HG02623 (cell line): ENCODE data around the gene CLIC6.
"Not testable (repeated sequence)": the region's sequence is repeated elsewhere in the genome, so short reads cannot be mapped to it uniquely, and the experiment has no call there.

Experiments
- ATAC-seq: cut with Tn5 transposase; IDR thresholded peaks from one replicate; pipeline ENCODE4 v1.9.1; 2021; ENCODE audit warnings: moderate library complexity; ENCODE audit not compliant: unreplicated experiment

The CLIC6 gene

DNA sequence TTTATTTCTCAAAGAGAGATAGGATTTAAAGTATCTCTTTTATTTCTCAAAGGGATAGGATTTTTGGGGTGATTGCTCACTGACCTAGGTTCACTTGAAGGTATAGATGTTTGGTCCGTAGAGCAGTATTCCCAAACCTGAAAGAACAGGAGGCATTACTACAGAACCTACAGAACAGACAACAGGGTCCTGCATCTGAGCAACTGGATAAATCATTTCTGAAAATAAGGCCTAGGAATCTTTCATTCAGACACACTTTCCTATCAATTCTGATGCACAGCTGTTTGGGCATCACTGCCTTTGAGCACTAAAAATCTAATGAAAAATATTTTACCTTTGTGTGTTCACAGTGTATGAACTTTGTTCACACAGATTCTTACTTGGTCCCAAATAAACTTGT is 17.2 kb upstream of the CLIC6 start:
- no peak for ATAC-seq

DNA sequence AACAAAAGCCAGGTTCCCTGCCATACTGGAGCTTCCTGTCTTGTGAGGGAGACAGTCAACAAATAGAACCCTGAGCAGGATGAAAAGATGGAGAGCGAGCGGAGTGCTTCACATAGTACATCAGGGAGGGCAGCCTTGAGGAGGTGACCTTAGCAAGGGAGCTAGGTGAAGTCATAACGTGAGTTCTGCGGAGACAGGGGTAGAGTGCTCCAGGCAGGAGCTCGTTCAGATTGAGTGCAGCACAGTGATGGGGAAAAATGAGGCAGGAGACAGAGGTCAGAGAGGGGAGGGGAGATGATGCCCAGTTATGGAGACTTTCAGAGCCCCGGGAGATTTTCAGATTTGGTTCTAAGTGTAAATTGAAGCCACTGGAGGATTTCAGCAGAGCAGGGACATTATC is 15.3 kb upstream of the CLIC6 start:
- ATAC-seq: no peak

DNA sequence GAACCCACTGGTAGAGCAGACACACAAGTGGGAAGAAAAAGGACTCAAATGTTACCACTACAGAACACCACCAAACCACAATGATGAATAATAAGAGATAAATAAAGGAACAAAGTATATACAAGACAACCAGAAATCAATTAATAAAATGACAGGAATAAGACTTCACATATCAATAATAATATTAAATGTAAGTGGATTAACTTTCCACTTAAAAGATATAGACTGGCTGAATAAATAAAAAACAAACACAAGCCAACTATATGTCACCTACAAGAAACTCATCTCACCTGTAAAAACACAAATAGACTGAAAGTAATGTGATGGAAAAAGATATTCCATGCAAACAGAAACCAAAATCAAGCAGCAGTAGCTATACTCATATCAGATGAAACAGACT is 6.9 kb upstream of the CLIC6 start:
- ATAC-seq: no peak

DNA sequence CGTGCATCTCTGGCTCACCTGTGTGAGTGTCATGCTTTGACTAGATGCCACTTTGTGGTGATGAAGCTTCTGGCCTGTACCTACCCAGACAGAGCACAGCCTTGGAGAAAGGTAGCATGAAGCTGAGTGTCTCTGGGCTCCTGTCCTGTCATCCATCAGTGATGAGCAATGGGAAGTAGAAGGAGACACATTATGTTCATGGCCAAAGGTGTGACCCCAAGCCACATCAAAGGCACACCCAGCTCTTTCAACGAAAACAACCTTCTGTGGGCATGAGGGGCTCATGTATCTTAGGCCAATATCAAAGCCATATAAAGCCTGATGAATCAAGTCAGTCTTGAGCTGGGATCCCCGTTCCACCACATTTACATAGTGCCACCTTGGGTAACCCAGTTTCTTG is 1.0 kb upstream of the CLIC6 start:
- no peak for ATAC-seq

DNA sequence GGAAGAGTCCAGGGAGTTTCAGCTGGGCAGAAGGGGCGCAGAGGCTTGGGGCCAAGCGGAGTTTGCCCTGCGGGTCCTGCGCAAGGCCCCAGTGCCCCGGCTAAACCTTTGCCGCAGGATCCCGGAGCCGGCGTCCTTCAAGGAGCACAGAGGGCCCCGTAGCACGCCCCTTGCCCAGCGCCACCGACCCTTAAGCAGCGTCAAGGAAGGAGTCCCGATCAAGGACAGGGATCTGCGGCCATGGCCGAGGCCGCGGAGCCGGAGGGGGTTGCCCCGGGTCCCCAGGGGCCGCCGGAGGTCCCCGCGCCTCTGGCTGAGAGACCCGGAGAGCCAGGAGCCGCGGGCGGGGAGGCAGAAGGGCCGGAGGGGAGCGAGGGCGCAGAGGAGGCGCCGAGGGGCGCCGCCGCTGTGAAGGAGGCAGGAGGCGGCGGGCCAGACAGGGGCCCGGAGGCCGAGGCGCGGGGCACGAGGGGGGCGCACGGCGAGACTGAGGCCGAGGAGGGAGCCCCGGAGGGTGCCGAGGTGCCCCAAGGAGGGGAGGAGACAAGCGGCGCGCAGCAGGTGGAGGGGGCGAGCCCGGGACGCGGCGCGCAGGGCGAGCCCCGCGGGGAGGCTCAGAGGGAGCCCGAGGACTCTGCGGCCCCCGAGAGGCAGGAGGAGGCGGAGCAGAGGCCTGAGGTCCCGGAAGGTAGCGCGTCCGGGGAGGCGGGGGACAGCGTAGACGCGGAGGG is 520 bp downstream of the CLIC6 start:
- peak; percentile 39 for ATAC-seq

DNA sequence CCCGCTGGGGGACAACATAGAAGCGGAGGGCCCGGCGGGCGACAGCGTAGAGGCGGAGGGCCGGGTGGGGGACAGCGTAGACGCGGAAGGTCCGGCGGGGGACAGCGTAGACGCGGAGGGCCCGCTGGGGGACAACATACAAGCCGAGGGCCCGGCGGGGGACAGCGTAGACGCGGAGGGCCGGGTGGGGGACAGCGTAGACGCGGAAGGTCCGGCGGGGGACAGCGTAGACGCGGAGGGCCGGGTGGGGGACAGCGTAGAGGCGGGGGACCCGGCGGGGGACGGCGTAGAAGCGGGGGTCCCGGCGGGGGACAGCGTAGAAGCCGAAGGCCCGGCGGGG is 1.1 kb downstream of the CLIC6 start:
- not testable (repeated sequence) for ATAC-seq

DNA sequence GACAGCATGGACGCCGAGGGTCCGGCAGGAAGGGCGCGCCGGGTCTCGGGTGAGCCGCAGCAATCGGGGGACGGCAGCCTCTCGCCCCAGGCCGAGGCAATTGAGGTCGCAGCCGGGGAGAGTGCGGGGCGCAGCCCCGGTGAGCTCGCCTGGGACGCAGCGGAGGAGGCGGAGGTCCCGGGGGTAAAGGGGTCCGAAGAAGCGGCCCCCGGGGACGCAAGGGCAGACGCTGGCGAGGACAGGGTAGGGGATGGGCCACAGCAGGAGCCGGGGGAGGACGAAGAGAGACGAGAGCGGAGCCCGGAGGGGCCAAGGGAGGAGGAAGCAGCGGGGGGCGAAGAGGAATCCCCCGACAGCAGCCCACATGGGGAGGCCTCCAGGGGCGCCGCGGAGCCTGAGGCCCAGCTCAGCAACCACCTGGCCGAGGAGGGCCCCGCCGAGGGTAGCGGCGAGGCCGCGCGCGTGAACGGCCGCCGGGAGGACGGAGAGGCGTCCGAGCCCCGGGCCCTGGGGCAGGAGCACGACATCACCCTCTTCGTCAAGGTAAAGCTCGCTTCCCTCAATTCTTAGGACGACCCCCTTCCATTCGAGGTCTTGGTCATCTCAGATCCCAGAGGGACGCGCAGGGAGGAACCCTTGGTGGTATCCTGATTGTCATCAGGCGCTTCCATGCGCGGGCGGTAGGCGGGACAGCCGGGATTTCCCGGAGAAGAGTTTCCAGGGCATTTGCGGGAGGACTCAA is 1.6 kb downstream of the CLIC6 start:
- ATAC-seq: no peak

DNA sequence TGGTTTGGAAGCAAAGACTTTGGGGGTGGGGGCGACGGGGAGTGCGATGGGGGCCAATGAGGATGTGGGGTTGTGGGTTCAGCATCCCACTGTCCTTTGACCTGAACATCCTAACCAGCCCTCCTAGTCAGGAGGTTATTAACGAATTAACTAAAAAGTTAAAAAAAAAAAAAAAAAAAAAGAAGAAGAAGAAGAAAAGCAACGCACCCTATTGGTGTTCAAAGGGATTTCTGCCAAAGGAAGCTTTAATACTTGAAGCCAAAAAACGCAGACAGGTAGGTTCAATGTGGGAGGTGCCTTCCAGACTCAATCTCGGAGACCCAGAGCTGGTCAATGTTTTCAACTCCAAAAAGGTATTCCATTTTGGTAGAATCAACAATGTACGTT is 2.2 kb downstream of the CLIC6 start:
- ATAC-seq: no peak

DNA sequence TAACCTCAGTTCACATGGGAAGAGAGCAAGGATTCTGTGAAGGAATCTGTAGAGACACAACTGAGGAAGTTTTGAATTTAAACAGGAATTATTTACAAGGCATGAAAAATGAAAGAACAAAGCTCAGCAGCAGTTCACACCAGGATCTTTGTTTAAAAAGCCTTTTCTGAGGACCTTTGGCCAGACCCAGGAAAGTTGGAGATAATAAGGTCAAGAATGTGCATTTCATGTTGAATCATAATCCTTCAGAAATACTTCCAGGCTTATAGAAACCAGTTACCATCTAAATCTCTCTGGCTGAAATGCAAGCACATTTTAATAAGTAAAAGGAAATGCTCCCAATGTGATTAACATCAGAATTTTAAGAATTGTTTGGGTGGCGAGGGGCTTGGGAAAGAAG is 2.7 kb downstream of the CLIC6 start:
- no peak for ATAC-seq

DNA sequence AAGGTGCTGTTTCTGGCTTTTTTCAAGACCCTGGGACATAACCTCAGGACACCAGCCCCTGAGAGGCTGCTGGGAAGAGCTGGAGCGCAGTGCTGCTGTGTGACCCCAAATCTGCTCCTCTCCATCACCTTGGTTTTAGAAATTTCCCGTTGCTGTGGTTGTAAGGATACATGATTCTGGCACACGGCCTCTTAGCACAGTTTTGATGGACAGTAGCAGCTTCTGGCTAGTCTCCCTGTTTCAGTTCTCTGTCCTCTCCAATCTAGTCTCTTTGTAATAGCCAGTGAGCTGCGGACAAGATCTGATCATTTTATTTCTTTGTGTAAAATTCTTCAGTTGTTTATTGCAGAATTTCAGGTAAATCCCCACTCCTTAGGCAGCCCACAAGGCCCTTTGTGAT is 3.1 kb downstream of the CLIC6 start:
- no peak for ATAC-seq

DNA sequence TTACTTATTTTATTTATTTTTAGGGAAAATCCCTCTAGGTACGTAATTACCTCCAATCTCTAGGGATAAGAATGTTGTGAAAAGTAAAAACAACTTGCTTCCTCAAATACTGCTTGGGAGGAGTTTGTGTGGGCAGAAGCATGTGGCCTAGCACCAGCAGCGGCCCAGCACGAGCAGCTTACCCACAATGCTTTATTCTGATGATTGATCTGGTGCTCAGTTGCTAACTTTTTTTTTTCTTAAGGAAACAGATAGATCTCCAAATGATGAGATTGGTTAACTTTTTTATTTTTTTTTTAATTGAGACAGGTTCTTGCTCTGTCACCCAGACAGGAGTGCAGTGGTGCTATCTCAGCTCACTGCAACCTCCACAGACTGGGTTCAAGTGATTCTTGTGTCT is 4.2 kb downstream of the CLIC6 start:
- ATAC-seq: no peak

DNA sequence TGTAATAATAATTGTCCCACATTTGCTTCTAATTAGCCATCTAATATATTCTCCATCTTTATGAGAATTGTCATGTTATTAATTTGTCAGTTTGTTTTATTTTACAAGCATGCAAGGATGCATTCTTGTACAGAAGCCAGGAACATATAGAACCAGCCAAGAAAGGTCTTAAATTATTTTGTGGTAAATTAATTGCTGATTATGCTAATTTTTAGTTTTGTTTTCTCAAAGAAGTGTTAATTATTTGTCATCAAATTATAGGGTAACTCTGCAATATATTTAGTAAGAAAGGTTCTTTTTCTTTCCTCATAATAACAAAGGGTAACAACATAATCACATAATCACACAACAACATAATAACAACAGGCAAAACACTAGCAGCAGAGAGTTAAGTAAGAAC is 5.7 kb downstream of the CLIC6 start:
- ATAC-seq: no peak

DNA sequence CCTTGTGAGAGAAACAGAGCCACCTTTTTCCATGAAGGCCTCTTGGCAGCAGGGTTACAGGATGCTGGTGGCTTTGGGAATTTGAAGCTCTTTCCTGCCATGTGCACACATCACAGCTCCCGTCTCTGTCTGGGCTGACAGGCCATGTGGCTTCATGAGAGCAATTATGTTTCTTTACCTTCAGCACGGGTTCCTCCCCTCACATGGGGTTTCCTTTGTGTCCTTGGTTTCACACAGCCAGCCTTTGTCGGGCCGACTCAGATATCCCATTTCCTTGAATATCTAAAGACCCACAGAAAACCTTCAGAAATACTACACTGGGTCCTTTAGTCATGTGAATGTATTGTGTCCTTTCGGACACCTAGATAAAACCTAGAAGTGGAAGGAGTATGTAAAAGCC is 7.1 kb downstream of the CLIC6 start:
- no peak for ATAC-seq

DNA sequence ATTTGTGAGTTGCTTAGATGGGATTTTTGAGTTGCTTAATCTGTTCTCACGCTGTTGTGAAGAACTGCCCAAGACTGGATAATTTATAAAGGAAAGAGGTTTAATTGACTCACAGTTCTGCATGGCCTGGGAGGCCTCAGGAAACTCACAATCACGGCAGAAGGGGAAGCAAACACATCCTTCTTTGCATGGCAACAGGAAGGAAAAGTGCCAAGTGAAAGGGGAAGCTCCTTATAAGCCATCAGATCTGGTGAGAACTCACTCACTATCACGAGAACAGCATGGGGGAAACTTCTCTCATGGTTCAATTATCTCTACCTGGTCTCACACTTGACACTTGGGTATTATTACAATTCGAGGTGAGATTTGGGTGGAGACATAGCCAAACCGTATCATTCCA is 10.3 kb downstream of the CLIC6 start:
- no peak for ATAC-seq

DNA sequence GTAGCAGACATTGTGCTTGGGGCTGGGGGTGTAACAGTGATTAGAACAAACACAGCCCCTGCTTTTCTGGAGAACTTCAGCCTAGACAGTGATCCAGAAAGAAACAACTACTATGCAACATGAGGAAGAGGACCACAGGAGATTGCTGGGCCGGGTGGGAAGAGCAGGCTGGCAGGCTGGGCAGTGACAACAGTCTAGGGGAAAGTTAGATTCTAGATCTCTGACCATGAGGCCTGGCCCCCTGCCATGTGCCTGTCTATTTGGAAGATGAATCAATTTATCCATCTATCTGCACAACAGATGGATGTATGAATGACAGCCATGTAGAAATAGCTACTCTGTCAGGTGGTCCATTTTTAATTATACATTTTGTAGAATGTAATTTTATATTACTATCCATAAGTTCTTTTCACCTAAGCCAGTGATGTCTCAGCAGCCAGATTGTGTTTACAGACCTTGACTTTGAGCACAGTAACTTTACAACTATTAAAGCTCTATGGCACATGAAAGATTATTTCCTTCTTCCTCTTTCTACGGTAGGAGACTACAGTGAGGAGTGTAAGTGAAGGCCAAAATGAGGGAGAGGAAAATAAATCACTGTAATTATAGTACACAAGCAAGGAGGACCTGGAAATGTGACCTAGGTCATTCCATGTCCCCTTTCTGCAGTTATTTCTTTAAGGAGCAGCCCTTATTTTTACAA is 15.5 kb downstream of the CLIC6 start:
- no peak for ATAC-seq

DNA sequence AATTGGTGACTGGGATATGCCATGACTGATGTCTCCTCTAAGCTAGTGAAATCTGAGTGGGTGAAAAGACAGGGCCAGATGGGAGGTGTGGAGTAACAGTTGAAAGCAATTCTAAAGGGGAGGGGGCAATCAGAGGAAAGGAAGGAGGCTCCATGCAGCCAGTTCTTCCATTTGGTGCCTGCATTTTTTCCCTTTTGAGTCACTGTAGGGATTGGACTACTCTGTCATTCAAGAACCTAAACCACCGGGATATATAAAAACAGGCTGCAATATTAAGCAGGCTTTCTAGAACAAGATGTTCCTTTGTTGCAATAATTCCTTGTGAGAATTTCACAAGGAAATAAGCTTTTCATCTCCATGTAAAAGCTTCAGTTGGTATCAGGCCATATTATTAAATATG is 18.3 kb downstream of the CLIC6 start:
- ATAC-seq: no peak

DNA sequence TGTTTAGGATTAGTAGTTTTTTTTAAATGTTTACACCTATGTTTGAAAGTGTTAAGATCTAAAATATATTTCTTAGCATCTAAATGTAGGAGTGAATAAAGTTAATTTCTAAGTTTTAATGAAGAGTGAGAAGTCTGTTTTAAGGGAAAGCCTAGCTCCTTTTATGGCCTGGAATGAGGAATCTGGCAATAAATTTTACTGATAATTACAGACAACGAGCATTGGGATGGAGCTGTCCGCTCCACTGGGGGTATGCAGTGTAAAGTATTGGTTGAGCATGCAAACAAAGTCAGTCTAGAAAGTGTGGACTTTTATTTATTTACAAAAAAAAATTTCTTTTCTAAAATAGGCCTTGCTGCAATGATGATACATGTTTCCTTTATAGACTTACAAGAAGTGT is 19.0 kb downstream of the CLIC6 start:
- ATAC-seq: no peak

DNA sequence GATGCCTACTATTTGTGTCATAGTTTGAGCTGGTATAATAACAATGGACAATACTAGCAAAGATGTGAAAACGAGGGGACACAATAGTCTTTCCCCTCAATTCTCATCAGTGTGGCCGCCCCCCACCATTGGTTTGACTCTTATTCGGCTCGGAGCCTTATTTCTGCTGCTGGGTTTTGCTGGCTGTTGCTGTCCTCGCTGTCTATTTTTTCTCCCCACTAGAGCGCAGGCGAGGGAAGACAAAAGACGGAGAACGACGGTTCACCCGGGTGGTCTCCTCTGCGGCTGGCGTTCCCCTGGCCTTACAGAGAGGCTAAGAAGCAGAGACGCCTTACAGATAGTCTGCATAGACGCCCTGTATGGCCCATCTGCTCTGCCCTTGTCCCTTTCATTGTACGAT is 19.4 kb downstream of the CLIC6 start:
- no peak for ATAC-seq

DNA sequence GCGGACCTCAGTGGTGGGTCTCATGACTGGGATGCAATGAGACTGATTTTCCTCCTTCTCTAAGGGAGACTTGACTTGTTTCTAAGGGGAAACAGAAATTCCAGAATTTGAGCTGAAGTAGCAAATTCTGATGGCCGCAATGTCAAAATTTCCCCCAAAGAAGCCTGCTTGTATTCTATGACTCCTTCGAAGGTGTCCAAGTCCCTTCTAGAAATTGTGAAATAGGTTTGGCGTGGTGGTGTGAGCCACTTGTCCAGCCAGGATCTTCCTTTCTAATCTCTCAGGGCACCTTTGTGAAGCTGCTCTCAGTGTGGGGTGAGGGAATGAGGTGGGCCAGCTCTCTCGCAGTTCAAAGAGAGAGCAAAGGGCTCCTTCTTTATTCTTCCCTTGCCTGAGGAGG is 19.9 kb downstream of the CLIC6 start:
- ATAC-seq: no peak

DNA sequence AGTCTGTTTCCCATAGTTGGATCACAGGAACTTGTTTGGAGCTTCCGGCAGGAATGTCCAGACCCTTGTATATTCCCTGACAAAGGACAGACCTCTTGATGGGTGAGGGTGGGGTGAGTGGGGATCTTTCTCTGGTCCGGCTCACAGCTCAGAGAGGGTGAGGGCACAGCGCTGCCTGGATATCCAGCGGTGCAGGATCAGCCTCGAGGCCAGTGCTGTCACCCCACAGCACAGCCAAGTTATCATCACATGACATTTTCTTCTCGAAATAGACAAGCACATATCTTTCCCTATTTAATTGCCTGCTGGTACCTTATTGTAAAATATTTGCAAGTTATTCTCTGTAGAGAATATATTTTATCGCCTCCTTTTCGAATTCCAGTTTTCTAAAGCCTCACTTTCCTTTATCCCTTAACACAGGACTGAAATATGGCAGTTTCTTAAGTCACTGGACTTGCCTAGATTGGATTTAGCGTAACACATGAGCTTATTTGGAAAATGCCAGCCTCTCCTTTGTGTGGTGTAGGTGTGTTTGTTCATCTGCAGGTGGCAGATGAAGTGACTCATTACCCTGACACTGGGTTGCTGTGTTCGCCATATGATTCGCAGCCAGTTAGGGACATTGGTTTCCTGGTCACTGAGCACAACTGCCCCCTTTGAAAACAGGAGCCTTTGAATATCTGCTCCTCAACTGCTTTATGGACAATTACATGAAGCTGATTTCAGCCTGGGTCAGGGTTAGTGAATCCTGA is 21.4 kb downstream of the CLIC6 start:
- no peak for ATAC-seq

DNA sequence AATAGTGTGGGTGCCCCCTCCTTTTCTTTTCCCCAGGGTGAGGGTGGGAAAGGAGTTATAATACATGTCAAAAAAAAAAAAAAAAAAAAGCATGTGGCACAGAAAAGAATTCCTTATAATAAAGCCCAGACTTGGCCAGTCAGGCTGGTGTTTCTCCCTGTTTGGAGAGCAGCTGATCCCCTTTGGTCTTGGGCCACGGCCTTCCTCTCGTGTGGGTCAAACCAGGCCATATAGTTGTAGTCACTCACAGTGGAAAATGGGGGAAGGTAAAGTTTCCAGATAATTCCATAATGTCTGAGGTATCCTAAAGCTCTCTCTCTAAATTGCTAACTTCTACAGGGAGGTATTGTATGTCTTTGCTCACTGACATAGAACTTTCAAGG is 22.0 kb downstream of the CLIC6 start:
- ATAC-seq: no peak
